Measurements from ENCODE around the gene INO80E.
"Not testable (repeated sequence)": the region's sequence is repeated elsewhere in the genome, so short reads cannot be mapped to it uniquely, and the experiment has no call there.

The INO80E gene

DNA sequence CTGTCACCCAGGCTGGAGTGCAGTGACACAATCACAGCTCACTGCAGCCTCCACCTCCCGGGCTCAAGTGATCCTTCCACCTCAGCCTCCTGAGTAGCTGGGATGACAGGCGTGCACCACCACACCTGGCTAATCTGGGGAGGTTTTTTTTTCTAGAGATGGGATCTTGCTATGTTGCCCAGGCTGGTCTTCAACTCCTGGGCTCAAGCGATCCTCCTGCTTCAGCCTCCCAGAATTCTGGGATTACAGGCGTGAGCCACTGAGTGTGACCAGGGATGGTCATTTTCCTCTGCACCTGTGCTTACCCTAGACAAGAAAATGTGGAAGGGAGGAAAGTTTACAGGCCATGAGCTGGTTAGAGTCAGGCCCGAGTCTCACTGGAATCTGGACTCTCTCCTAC, 44.6 kb downstream of the INO80E start:
- DNase-seq = not testable (repeated sequence)

DNA sequence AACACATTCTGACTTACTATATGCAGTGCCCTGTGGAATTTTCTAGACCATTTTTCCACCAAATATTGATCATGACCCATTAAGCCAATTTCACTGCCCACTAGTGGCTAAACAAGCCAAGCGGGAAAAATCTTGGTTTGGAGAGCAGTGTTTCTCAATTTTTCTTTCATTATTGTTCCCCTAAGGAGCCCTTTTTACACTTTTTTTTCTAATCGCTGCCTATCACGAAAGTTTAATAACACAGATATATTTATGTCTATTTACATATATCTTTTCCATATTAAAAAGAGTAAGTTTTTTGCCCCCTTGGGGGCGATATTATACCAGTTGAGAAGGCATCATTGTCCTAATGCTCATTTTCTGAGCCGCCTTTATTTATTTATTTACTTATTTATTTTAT, 45.8 kb downstream of the INO80E start:
- peak; percentile 48 for DNase-seq

DNA sequence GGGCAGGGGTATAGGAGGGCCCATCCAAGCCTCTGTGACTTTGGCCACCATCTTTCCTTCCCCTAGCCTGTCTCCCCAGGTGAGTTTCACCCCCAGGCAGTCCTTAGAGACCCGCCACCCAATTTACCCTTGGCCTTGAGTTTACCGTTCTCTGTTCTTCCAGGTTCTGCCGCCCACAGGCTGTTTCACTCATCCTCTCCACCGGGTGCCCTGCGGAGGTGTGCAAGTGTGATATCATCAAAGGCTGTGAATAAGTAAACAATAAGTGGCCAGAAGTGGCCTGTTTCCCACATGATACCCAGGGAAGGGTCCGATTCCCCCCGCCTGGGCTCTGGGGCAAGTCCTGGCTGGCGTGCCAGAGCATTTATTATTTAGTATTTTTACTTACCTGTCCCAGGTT, 50.1 kb downstream of the INO80E start:
- no peak for DNase-seq

DNA sequence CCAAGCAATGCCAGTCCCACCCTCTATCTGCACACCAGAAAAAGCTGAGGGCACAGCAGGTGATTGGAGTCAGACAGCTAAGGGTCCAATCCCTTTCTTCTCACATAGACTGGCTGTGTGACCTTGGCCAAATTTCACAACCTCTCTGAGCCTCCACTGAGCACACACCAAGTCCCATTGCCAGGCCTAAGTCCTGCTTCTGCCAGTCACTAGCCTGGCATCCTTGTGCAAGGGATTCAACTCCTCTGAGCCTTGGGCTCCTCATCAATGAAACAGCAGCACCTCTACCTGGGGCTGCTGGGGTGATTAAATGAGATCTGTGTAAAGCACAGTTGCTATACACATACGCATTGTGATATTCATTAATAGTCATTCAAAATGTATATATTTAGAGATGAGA, 50.5 kb downstream of the INO80E start:
- no peak for DNase-seq

DNA sequence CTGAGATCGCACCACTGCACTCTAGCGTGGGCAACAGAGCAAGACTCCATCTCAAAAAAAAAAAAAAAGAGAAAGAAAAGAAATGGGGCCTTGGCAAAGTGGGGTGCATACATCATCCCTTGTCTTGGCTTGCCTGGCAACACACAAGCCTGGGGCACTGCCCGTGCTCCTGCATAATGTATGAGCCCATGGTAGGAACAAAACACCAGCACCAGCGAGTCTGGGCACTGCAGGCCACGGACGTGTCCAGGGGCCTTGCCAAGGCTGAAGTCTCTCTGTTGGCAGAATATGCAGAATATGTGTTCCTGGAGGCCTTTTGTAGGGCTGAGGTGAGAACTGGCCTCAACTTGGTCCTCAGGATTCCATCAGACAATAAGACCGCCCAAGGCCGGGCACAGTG, 53.8 kb downstream of the INO80E start:
- DNase-seq = no peak

DNA sequence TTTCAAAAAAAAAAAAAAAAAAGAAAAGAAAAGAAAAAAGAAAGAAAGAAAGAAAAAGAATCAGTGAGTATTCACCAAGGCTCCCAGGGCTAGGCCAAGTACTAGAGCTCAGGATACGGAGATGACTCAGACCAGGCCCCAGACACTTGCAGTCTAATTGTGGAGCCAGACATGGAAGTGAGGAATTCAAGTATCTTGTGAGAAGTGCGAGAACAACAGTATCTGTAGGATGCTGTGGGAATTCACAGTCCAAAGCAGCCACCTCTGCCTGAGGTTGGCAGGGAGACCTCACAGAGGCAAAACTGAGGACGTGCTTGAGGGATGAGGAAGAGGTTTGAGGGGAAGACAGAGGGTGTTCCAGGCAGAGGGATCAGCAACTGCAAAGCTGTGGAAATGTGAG, 55.5 kb downstream of the INO80E start:
- peak; percentile 69 for DNase-seq

DNA sequence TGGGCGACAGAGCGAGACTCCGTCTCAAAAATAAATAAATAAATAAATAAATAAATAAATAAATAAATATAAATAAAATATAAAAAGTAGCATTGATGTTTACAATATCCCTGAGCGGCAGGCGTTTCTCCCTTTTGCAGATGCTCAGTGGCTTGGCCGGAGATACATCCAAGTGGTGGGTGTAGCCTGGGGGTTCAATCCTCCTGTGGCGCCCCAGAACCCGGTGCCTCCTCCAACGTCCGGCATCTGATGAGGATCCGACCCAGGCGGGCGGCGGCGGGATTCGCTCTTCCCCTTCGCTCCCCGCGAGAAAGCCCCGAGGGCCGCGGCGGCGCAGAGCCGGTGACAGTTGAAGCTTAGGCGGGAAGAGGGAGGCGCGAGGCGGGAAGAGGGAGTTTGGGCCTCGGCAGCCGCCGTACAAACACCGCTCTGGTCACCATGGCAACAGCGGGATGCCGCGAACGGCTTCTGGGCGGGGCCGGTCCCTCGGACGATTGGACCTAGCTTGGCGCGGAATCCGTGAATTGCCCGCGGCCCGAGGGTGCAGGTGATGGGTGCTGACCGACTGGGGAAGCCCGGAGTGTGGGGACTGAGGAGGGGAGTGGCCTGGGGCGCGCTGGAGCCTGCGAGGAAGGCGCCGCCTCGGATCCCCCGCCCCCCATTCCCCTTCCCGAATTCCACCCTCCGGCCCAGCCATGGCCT, 56.8 kb downstream of the INO80E start:
- DNase-seq = peak; percentile 90

DNA sequence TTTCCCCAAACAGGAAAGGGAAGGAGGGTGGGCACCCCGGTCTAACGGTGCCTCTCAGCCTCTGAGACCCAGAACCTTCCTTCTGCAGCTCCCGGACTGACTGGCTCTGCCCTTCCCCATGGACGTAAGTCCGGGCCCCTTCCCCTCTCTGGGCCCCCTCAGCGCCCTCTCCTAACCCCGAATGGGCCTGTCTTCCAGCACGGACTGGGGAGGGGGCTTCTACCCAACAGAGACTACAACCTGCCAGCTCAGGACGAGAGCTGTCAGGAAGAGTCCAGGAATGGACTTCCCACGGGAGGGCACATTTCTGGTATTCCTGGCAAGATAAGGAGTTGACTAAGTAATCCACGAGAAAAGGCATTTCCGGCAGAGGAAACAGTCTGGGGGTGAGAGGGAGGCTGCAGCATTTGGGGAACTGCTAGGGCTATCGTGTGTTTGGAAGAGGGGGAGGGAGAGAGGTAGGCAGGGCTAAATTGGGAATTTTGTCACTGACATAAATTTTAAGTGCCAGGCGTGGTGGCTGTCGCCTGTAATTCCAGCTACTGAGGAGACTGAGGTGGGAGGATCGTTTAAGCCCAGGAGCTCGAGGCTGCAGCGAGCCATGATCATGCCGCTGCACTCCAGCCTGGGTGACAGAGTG, 57.5 kb downstream of the INO80E start:
- DNase-seq = peak; percentile 53

DNA sequence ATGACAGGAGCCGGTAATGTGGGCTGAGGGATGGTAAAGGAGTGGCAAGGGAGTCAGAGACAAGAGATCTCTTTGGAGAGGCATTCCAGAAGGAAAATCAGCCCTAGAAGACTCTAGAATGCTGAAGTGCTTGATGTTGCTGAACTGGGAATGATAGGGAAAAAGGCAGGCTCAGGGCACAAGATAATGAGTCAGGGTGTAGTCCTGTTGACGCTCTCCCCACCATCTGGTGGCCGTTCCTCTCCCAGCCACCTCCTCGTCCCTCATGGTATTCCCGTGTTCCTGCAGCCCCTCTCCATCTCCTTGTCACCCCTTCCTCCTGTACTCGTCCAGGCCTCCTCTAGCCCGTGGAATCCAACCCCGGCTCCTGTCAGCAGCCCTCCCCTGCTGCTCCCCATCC, 58.4 kb downstream of the INO80E start:
- no peak for DNase-seq

DNA sequence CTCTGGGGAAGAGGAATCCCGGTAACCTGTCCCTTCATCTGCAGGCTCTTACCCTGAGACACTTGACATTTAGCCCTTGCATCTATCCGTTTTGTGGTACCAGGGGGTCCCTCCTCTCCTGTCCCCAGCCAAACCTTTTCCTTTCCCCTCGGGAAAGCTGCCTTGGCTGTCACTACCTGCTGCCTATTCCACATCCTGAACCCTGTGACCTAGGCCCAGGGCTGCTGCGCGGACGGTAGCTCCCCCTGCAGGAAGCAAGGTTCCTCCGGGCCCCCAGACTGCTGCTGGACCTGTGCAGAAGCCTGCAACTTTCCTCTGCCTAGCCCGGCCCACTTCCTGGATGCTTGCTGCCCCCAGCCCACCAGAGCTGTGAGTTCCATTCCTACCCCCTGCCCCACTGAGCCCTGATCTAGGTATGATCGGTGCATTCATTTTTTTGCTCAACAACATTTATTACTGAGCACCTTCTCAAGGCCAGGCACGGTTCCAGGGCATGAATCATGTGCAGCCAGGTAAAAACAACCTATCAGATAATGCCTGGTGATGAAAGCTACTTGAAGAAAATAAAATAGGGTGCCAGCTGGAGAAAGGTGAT, 59.0 kb downstream of the INO80E start:
- DNase-seq = no peak
